ENCODE data around the gene SINHCAF. TPM values are rescaled to one million over a fixed set of nuclear protein-coding genes. Genes with fewer than 3 reads are reported as not detected.

Gene SINHCAF
- total and polyA plus RNA-seq, 2 of the 8 experiments (the other 6 are each of a cell fraction or from before 2014, with no cell fraction given), result 138 to 576 TPM

- Histone ChIP-seq H3K23me2 (ENCODE audit: low read depth, low read length) (no peaks in the 10 kb centered on the region), H2AFZ (ENCODE audit: low read length) (no peak overlapping the region), H3K23ac (ENCODE audit: insufficient read length) (no peak overlapping the region), H3K79me2 (ENCODE audit: control insufficient read depth in 1 of 2, insufficient read depth in 2 of 2, low read length in 2 of 2) (peaks cover 88 to 100% of the 10 kb centered on the region in 2 experiments), H3K4me2 (ENCODE audit: insufficient read depth in 1 of 2, low read depth in 2 of 2, low read length in 2 of 2) (0 out of 4 replicates have a peak overlapping the region, but pooled peaks of 1 of the 2 experiments have one; percentile 10), H3K27ac (ENCODE audit: low read depth, low read length) (no peak overlapping the region), H3K56ac (replicated peaks; ENCODE audit: insufficient read length, low read depth, low read length) (no peak overlapping the region), H3K36me3 (ENCODE audit: control insufficient read depth in 2 of 4, insufficient read depth in 4 of 4, low read length in 3 of 4) (peaks cover 0 to 21% (median 1%) of the 10 kb centered on the region in 4 experiments; a peak in 5 of 8 replicates), H4K20me1 (replicated peaks in 1 of 2; ENCODE audit: control insufficient read depth in 1 of 2, insufficient read depth in 2 of 2, low read length in 2 of 2) (peaks cover 58 to 64% of the 10 kb centered on the region in 2 experiments), H4K91ac (replicated peaks; ENCODE audit: insufficient read length, low read length) (no peak overlapping the region), H2BK5ac (ENCODE audit: low read depth, low read length) (no peak overlapping the region), H3K14ac (ENCODE audit: insufficient read length) (no peak overlapping the region), H3K27me3 (replicated peaks in 1 of 4; ENCODE audit: control insufficient read depth in 3 of 4, extremely low read depth in 1 of 4, insufficient read depth in 3 of 4, low read length in 3 of 4) (no peaks in the 10 kb centered on the region), H2BK15ac (ENCODE audit: low read length) (no peak overlapping the region), H3K4me3 (ENCODE audit: extremely low read depth in 1 of 4, insufficient read depth in 2 of 4, low read depth in 3 of 4, low read length in 4 of 4) (no peak overlapping the region), H4K8ac (ENCODE audit: extremely low read depth, insufficient read depth, low read length) (no peak overlapping the region), H2AK5ac (ENCODE audit: low read depth, low read length) (no peak overlapping the region), H2BK120ac (replicated peaks; ENCODE audit: low read depth, low read length) (no peak overlapping the region), H2BK20ac (ENCODE audit: low read length) (no peak overlapping the region), H4K5ac (ENCODE audit: insufficient read length, low read depth, low read length) (no peak overlapping the region), H3K79me1 (ENCODE audit: low read depth, low read length) (peaks cover 6% of the 10 kb centered on the region; the same call in 1 of the 2 replicates), H3K18ac (ENCODE audit: extremely low read depth, low read length) (no peak overlapping the region), H3K4me1 (replicated peaks in 1 of 4; ENCODE audit: control insufficient read depth in 3 of 4, insufficient read depth in 4 of 4, low read length in 3 of 4) (peaks cover 4 to 23% (median 12%) of the 10 kb centered on the region in 4 experiments), H3K9ac (replicated peaks in 1 of 4; ENCODE audit: extremely low read depth in 1 of 4, low read depth in 3 of 4, low read length in 3 of 4) (no peak overlapping the region), H3K4ac (replicated peaks; ENCODE audit: insufficient read length, low read depth, low read length) (no peak overlapping the region), H2BK12ac (ENCODE audit: low read depth, low read length) (no peak overlapping the region), H3K9me3 (ENCODE audit: insufficient read depth in 2 of 2, low read depth in 1 of 2, low read length in 1 of 2) (no peaks in the 10 kb centered on the region)
- FAIRE-seq (no peak), DNase-seq (ENCODE audit: low read depth in 1 of 2, low spot score in 2 of 2) (no peak)
- WGBS, 2 experiments (ENCODE audit: extremely low coverage in 1 of 2, insufficient coverage in 1 of 2, insufficient read length in 1 of 2, insufficient replicate concordance in 2 of 2, low coverage in 1 of 2, low lambda C conversion rate in 2 of 2, missing lambda C conversion rate in 1 of 2), result 96% methylated on average over 2 of the region's 2 CpGs; no CpG with 5 or more reads in 1 of the 2 experiments
- TF ChIP-seq POLR2AphosphoS5 (IDR thresholded peaks at IDR 0.05; ENCODE audit: low read depth, low read length), result peak; percentile 17; the same call in 1 of the 2 replicates
- TF ChIP-seq RNF2 (IDR thresholded peaks at IDR 0.05; ENCODE audit: borderline replicate concordance, low read depth, low read length, missing control alignments, poor library complexity, severe bottlenecking), result no peak
- no peak for TF ChIP-seq TAF7 (optimal IDR thresholded peaks at IDR 0.05; ENCODE audit: borderline replicate concordance, low read depth, low read length)
- ChIA-PET POLR2A (ENCODE audit: partially characterized antibody) (interaction anchor here (1.4 to 4.2 kb wide), 5 partner anchors 9 to 75 kb away, joined by 3 to 14 read pairs (median 8); partner anchors contain the start of gene SINHCAF), CTCF (ENCODE audit: partially characterized antibody) (no interaction called here)
Measured at GRCh38 chr12:31310488-31310887, 15.5 kb downstream of the SINHCAF start.
